Measurements from ENCODE around the gene MCM8.

- TF ChIP-seq CTCF (conservative IDR thresholded peaks at IDR 0.05 in 1 of 2, IDR thresholded peaks at IDR 0.05 in 1 of 2; ENCODE audit: extremely low read depth in 1 of 2, insufficient read depth in 1 of 2, low read depth in 1 of 2, low read length in 2 of 2) = no peak
- no peak for TF ChIP-seq EZH2 (IDR thresholded peaks at IDR 0.05; ENCODE audit: borderline replicate concordance, low read length)
These were observed 79.1 kb downstream of the MCM8 start for GRCh38 chr20:6029538-6029937.
